KBM-7 (cell line): ENCODE data around the gene VWA8.
A peak's percentile ranks its signal among the peaks of the same experiment; 100 is the strongest.
"Not testable (repeated sequence)": the region's sequence is repeated elsewhere in the genome, so short reads cannot be mapped to it uniquely, and the experiment has no call there.

Source experiments
- DNase-seq: peaks from one replicate; pipeline ENCODE4 v3.0.0-alpha.2; 2015
- in situ Hi-C: fragments of 300-500 bp; cut with MboI; formaldehyde crosslinking; loops from 2 replicates; pipeline ENCODE4 v1.14.3; 2020; ENCODE audit warnings: low sequenced_read_pairs, low pct_unique_long_range_greater_than_20kb, mixed read lengths

The VWA8 gene

DNA sequence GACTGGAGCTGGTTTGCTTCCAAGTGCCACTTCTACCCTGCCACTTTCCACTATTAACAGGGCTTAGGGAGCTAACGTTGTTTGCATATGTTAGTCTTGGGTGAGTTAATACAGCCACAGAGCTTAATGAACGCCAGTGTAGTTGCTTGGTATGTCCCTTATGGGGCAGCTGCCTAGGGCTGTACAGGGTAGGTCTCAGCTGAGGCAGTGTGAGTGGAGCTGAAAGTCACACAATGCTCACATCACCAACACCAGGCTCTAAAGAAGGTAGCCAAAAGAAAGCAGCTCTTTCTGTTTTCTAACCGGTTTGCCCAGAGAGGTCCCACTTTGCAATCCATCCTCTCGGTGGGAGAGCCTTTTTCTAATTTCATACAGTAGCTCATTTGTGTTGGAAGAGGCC lies 317.4 kb downstream of the VWA8 start:
- no peak for DNase-seq
- in situ Hi-C loops = no loop called here

GRCh38 chr13:41641961-41642360 lies 318.9 kb downstream of the VWA8 start:
- in situ Hi-C loops = no loop called here

DNA sequence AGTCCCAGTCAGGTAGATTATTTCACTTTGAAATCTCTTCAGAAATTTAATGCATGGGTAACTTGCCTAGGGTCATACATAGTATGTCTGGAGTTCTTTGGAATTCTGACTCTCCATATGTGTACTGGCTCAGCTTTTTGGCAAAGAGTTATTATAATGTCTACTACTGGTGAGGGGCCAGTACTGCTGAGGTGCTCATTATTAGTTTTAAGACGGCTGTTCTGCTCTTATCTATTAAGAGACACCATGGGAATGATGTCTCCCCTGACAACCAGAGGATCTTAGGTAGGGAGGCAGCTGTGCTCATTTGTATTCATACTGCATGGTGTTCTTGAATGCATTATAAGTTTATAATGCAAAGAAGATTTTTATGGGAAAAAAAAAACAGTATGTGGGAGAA lies 319.5 kb downstream of the VWA8 start:
- in situ Hi-C loops = no loop called here

More at GRCh38 chr13:41641961-41642360, 318.9 kb downstream of the VWA8 start:
- no peak for DNase-seq

DNA sequence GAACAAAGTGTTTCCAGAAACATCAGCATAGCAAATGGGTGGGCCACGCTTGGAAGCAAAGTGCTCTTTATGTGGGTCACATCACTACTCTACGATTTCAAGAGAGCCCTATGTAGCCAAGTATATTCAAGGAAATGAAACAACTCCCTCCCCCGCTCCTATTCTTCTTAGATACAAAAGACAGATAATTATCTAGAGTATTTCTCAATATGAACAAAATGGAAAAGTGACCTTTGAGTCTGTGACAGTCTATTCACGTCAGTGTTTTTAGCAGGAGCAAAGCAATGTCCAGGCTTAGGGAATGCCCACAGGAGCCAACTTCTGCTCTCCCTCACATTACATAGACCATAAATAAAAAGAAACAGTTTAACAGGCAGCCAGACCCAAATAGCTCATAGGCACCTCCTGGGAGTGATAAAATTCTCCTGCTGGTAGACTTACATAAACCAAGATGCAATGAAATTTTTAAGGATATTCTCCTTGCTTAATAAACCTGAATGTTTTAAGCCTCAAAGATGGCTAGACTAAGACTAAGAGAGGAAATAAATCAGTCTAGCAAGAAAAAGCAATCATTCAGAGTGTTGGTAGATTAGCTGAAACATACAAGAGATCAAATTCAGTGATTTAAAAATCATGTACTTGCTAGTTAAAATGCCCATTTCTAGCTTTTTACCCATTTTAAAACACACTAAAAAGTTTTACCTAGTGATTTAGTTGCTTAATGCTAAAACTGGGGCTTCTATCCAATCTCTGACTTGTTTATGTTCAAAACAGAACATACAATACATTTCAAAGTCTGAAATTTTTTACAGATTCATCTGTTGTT lies 320.7 kb downstream of the VWA8 start:
- no peak for DNase-seq

More for the DNA sequence above, 319.5 kb downstream of the VWA8 start:
- DNase-seq = no peak

DNA sequence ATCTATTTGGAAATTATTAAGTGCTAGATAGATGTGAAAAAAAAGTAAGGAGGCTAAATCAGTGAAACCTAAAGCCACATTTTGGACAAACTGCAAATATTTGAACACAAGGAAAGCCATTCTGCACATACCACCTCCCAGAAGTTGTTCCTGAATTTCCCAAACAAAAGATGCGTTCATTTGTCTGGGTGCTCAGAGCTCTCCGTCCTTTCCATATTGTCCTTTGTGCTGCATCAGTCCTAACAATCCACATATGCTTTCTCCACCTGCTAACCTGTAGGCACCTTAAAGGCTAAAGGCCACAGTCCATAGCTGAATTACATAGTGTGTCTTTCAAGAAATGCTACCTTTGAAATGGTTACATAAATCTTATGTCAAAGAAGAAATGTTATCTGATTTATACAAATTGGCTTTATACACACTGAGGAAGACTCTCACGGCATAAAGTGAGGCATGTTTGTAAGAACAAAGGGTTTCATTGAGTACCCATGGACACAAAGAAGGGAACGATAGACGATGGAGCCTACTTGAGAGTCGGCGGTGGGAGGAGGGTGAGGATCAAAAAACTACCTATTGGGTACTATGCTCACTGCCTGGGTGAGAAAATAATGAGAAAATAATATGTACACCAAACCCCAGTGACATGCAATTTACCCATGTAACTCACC lies 321.5 kb downstream of the VWA8 start:
- no peak for DNase-seq
- in situ Hi-C loops = no loop called here

More for the DNA sequence above, 320.7 kb downstream of the VWA8 start:
- in situ Hi-C loops = no loop called here

DNA sequence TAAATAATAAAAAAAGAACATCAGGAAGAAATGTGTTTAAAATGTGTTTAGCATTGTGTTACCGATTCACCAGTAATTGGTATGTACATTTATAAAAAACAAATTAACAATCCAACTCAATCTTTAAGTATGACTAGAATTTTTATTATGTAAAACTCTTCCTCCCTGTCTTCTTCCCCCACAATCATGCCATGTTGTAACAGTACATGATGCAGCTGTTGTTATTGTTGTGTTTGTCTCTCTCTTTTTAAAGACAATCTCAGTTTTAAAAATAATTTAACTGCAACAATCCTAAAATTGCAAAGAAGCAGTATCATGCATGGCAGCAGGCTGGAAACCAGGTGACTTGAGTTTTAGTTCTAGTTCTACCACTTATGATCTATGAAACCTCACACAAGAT lies 323.3 kb downstream of the VWA8 start:
- no peak for DNase-seq
- in situ Hi-C loops = no loop called here

DNA sequence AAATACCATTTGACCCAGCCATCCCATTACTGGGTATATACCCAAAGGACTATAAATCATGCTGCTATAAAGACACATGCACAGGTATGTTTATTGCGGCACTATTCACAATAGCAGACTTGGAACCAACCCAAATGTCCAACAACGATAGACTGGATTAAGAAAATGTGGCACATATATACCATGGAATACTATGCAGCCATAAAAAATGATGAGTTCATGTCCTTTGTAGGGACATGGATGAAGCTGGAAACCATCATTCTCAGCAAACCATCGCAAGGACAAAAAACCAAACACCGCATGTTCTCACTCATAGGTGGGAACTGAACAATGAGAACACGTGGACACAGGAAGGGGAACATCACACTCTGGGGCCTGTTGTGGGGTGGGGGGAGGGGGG lies 323.9 kb downstream of the VWA8 start:
- in situ Hi-C loops, DNase-seq: not testable (repeated sequence)

DNA sequence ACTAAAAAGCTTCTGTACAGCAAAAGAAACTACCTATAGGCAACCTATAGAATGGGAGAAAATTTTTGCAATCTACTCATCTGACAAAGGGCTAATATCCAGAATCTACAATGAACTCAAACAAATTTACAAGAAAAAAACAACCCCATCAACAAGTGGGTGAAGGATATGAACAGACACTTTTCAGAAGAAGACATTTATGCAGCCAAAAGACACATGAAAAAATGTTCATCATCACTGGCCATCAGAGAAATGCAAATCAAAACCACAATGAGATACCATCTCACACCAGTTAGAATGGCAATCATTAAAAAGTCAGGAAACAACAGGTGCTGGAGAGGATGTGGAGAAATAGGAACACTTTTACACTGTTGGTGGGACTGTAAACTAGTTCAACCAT lies 324.3 kb downstream of the VWA8 start:
- DNase-seq, in situ Hi-C loops: not testable (repeated sequence)

- in situ Hi-C loops = no loop called here
- DNase-seq = no peak
Observed at GRCh38 chr13:41634407-41634806, 326.5 kb downstream of the VWA8 start.

GRCh38 chr13:41633776-41634175 lies 327.1 kb downstream of the VWA8 start:
- no peak for DNase-seq
- in situ Hi-C loops = no loop called here

GRCh38 chr13:41631296-41631965 lies 329.5 kb downstream of the VWA8 start:
- no peak for DNase-seq
- in situ Hi-C loops = no loop called here

DNA sequence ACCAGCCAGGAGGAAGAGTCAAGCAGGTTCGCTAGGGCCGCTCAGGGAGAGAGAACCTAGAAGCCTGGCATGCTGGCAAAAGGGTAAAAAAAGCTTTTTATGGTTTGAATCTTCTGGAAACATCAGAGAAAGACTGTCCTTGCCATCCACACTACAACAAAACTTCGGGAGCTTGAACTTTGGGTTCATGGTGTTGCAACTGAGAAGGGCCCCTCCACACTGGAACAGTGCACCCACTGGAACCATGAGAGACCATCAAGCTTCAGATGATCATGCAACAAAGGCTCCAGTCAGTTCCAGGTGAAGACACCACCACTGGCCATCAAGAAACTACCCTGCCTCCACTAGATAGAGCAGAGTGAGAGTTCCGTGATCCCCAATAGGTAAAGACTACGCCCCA lies 333.5 kb downstream of the VWA8 start:
- in situ Hi-C loops = no loop called here
- DNase-seq = no peak

DNA sequence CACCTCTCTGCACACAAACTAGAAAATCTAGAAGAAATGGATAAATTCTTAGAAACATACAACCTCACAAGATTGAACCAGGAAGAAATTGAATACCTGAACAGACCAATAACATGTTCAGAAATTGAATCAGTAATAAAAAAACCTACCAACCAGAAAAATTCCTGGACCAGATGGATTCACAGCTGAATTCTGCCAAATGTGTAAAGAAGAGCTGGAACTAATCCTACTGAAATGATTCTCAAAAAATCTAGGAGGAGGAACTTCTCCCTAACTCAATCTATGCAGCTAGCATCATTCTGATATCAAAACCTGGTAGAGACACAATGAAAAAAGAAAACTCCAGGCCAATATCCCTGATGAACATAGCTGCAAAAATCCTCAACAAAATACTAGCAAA lies 336.9 kb downstream of the VWA8 start:
- in situ Hi-C loops = no loop called here
- no peak for DNase-seq

- peak; percentile 71 for DNase-seq
- in situ Hi-C loops = no loop called here
Observed at GRCh38 chr13:41622432-41623429, 338.2 kb downstream of the VWA8 start.

- no peak for DNase-seq
- in situ Hi-C loops = no loop called here
Observed at GRCh38 chr13:41621716-41622431, 339.0 kb downstream of the VWA8 start.

DNA sequence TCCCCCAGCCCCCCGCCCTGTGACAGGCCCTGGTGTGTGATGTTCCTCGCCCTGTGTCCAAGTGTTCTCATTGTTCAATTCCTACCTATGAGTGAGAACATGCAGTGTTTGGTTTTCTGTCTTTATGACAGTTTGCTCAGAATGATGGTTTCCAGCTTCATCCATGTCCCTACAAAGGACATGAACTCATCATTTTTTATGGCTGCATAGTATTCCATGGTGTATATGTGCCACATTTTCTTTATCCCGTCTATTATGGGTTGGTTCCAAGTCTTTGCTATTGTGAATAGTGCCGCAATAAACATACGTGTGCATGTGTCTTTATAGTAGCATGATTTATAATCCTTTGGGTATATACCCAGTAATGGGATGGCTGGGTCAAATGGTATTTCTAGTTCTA lies 343.3 kb downstream of the VWA8 start:
- DNase-seq, in situ Hi-C loops: not testable (repeated sequence)

DNA sequence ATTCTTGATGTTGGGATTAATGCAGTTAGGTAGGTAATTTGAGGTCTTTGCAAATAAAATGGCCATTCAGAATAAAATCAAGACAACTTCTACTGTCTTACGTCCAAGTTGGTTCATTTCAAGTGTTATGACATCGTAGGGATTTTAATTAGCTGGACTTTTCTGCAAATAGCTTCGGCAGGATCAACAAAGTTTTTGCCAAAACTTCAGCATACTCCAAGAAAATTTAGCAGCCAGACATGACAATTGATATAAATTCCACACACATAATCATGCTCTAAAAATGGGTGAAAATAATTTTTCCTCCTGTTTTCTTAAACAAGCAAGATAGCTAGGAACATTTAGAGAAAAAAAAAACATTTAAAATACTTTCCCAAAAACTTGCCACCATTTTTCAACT lies 344.8 kb downstream of the VWA8 start:
- in situ Hi-C loops = no loop called here
- DNase-seq = no peak

DNA sequence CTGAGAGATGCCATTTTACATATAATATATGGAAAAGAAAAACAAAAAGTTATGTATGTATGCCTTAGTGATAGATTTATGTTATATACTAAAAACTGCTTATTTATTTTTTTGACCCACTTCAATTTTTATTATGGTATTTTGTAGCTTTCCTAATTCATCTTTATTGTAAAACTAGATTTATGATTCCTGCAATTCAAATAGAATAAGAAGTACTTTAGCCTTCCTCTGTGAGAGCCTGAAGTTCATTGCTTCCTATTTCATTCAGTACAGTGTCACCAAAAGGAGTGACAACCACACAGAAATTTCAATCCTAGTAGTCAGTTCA lies 345.4 kb downstream of the VWA8 start:
- no peak for DNase-seq
- in situ Hi-C loops = no loop called here
